Sigmoid colon (tissue), 4 donors: Measurements from ENCODE around the gene FHDC1.

Experiments used
- POLR2A ChIP-seq, 2 donors: fragments of 450-650 bp; IDR thresholded peaks; one replicate each; pipeline ENCODE4 v1.6.1; 2016; ENCODE audit warnings: antibody characterized with exemption in 2 of 2, mild to moderate bottlenecking in 2 of 2, moderate library complexity in 2 of 2
- POLR2AphosphoS5 ChIP-seq, 4 donors: sonication (generic); formaldehyde crosslinking; IDR thresholded peaks; one replicate each; pipeline ENCODE4 v1.6.1; 2017; ENCODE audit warnings: antibody characterized with exemption in 4 of 4
- TF ChIP-seq, protein P1 (sequence below), 4 experiments: fragments of 450-650 bp in 3 of 4; fragments of 200-600 bp in 1 of 4; IDR thresholded peaks; one replicate each; pipeline ENCODE4 v1.5.1; 2016 to 2019; ENCODE audit warnings: antibody characterized with exemption in 4 of 4, mild to moderate bottlenecking in 3 of 4, moderate library complexity in 2 of 4

DNA sequence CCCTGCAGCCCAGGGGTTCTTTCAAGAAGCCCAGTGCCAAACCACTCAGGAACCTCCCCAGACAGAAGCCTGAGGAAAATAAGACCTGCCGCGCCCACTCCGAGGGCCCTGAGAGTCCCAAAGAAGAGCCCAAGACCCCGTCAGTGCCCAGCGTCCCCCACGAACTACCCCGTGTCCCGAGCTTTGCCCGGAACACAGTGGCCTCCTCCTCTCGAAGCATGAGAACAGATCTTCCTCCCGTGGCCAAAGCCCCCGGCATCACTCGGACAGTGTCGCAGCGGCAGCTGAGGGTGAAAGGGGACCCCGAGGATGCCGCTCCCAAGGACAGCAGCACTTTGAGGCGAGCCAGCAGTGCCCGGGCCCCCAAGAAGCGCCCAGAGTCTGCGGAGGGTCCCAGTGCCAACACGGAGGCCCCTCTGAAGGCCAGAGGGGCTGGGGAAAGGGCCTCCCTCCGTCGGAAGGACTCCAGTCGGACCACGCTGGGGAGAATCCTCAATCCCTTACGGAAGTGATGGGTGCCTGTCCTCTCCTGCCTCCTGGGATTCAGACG lies 40.2 kb downstream of the FHDC1 start:
- TF ChIP-seq POLR2AphosphoS5 (IDR thresholded peaks at IDR 0.05) (no peak), POLR2A (IDR thresholded peaks at IDR 0.05) (no peak)
- TF ChIP-seq, protein P1, sequence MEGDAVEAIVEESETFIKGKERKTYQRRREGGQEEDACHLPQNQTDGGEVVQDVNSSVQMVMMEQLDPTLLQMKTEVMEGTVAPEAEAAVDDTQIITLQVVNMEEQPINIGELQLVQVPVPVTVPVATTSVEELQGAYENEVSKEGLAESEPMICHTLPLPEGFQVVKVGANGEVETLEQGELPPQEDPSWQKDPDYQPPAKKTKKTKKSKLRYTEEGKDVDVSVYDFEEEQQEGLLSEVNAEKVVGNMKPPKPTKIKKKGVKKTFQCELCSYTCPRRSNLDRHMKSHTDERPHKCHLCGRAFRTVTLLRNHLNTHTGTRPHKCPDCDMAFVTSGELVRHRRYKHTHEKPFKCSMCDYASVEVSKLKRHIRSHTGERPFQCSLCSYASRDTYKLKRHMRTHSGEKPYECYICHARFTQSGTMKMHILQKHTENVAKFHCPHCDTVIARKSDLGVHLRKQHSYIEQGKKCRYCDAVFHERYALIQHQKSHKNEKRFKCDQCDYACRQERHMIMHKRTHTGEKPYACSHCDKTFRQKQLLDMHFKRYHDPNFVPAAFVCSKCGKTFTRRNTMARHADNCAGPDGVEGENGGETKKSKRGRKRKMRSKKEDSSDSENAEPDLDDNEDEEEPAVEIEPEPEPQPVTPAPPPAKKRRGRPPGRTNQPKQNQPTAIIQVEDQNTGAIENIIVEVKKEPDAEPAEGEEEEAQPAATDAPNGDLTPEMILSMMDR (IDR thresholded peaks at IDR 0.05) = no peak
